IMR-90 (cell line): ENCODE measurements around the gene ENTPD1. TPM values are rescaled to one million over a fixed set of nuclear protein-coding genes. Genes with fewer than 3 reads are reported as not detected.

Source experiments
- ATAC-seq: fragments of 200-7000 bp; cut with Tn5 transposase; 2 replicates; pipeline ENCODE4 v1.9.1; 2020; ENCODE audit warnings: low read depth, mild to moderate bottlenecking, moderate library complexity
- BruUV-seq: library from RNA; stranded (reverse); fragments of 400-500 nt; replicated peaks from 2 replicates; lab custom pipeline; 2021; lab: Mats Ljungman, UMichigan
- CTCF ChIA-PET: fragments of 300-600 bp; formaldehyde crosslinking; extraction: SDS; loops from one replicate; lab custom pipeline; 2021; ENCODE audit warnings: antibody characterized with exemption; lab: Yijun Ruan, JAX
- POLR2A ChIA-PET: fragments of 300-600 bp; sonication (Branson Sonifier 250); formaldehyde crosslinking; loops from one replicate; lab custom pipeline; 2022; ENCODE audit warnings: antibody characterized with exemption; ENCODE audit not compliant: unreplicated experiment; lab: Charles Lee
- DNase-seq: peaks from one replicate; pipeline ENCODE4 v3.0.0; 2013
- H2AFZ ChIP-seq: replicated peaks from 2 replicates; pipeline ENCODE3; 2013; ENCODE audit warnings: low read length, mild to moderate bottlenecking; ENCODE audit not compliant: poor library complexity
- H2AK5ac ChIP-seq: 2 replicates; pipeline ENCODE4 v1.6.1; 2013; ENCODE audit warnings: low read depth, low read length, inconsistent platforms
- H2AK9ac ChIP-seq: replicated peaks from 2 replicates; pipeline ENCODE3; 2013; ENCODE audit warnings: mild to moderate bottlenecking, low read depth, low read length, moderate library complexity; ENCODE audit not compliant: poor library complexity
- H2BK120ac ChIP-seq: 2 replicates; pipeline ENCODE4 v1.6.1; 2013; ENCODE audit warnings: low read depth, low read length, inconsistent platforms
- H2BK15ac ChIP-seq: 3 replicates; pipeline ENCODE4 v1.6.1; 2013; ENCODE audit warnings: low read depth, low read length, inconsistent platforms
- H2BK20ac ChIP-seq: 2 replicates; pipeline ENCODE4 v1.6.1; 2013; ENCODE audit warnings: low read depth, mild to moderate bottlenecking, inconsistent platforms, low read length, moderate library complexity
- H2BK5ac ChIP-seq: 2 replicates; pipeline ENCODE4 v1.6.1; 2013; ENCODE audit warnings: mild to moderate bottlenecking, low read depth, low read length, inconsistent platforms; ENCODE audit not compliant: poor library complexity, severe bottlenecking
- H3K14ac ChIP-seq: replicated peaks from 2 replicates; pipeline ENCODE4 v1.6.1; 2013; ENCODE audit warnings: low read depth, low read length, inconsistent platforms
- H3K18ac ChIP-seq: 2 replicates; pipeline ENCODE4 v1.6.1; 2013; ENCODE audit warnings: low read depth, low read length, control low read depth
- H3K23ac ChIP-seq: 2 replicates; pipeline ENCODE4 v1.6.1; 2013; ENCODE audit warnings: low read depth, low read length, inconsistent platforms
- H3K27ac ChIP-seq: 2 replicates; pipeline ENCODE4 v1.5.1; 2013; ENCODE audit warnings: mild to moderate bottlenecking, control low read depth, low read length; ENCODE audit not compliant: insufficient read depth
- H3K27me3 ChIP-seq: 2 replicates; pipeline ENCODE4 v1.6.1; 2013; ENCODE audit warnings: low read length; ENCODE audit not compliant: control insufficient read depth, insufficient read depth
- H3K36me3 ChIP-seq: 2 replicates; pipeline ENCODE4 v1.6.1; 2013; ENCODE audit warnings: low read length, mixed read lengths; ENCODE audit not compliant: control insufficient read depth, insufficient read depth
- H3K4ac ChIP-seq: 2 replicates; pipeline ENCODE4 v1.6.1; 2013; ENCODE audit warnings: low read depth, low read length, inconsistent platforms
- H3K4me1 ChIP-seq: 2 replicates; pipeline ENCODE4 v1.6.1; 2013; ENCODE audit warnings: low read length, mixed read lengths; ENCODE audit not compliant: control insufficient read depth, insufficient read depth
- H3K4me2 ChIP-seq: 2 replicates; pipeline ENCODE4 v1.6.1; 2013; ENCODE audit warnings: low read depth, mild to moderate bottlenecking, control low read depth, low read length, moderate library complexity
- H3K4me3 ChIP-seq: 2 replicates; pipeline ENCODE4 v1.5.1; 2013; ENCODE audit warnings: low read depth, mild to moderate bottlenecking, control low read depth, low read length, moderate library complexity; ENCODE audit not compliant: insufficient read depth
- H3K56ac ChIP-seq: 2 replicates; pipeline ENCODE4 v1.6.1; 2013; ENCODE audit warnings: low read length, inconsistent platforms; ENCODE audit not compliant: insufficient read depth; ENCODE audit errors: extremely low read depth
- H3K79me1 ChIP-seq, 2 experiments: 2 replicates each; pipeline ENCODE4 v1.6.1; 2013; ENCODE audit warnings: low read length in 2 of 2, inconsistent platforms in 1 of 2, low read depth in 1 of 2
- H3K9ac ChIP-seq: 2 replicates; pipeline ENCODE4 v1.6.1; 2013; ENCODE audit warnings: low read depth, low read length, control low read depth
- H3K9me1 ChIP-seq: 2 replicates; pipeline ENCODE4 v1.6.1; 2013; ENCODE audit warnings: low read length, inconsistent platforms; ENCODE audit not compliant: insufficient read depth
- H3K9me3 ChIP-seq: 2 replicates; pipeline ENCODE4 v1.6.1; 2013; ENCODE audit warnings: low read length; ENCODE audit not compliant: control insufficient read depth, insufficient read depth
- H4K20me1 ChIP-seq: 2 replicates; pipeline ENCODE4 v1.6.1; 2013; ENCODE audit warnings: low read length, inconsistent platforms; ENCODE audit not compliant: insufficient read depth
- H4K5ac ChIP-seq: 2 replicates; pipeline ENCODE4 v1.6.1; 2013; ENCODE audit warnings: mild to moderate bottlenecking, low read depth, low read length, control low read depth
- H4K8ac ChIP-seq, 2 experiments: 2 replicates each; pipeline ENCODE4 v1.6.1; 2013; ENCODE audit warnings: low read depth in 2 of 2, low read length in 2 of 2, control low read depth in 1 of 2, inconsistent platforms in 1 of 2
- H4K91ac ChIP-seq: 2 replicates; pipeline ENCODE4 v1.6.1; 2013; ENCODE audit warnings: low read depth, low read length, inconsistent platforms; ENCODE audit not compliant: insufficient read depth
- CTCF ChIP-seq: conservative IDR thresholded peaks from 2 replicates; pipeline ENCODE4 v1.5.1; 2012; ENCODE audit warnings: mild to moderate bottlenecking, low read depth, low read length, improper control_type of control experiment
- MAFK ChIP-seq: IDR thresholded peaks from 2 replicates; pipeline ENCODE4 v1.6.1; 2012; ENCODE audit warnings: low read depth, low read length, improper control_type of control experiment
- MAZ ChIP-seq: IDR thresholded peaks from 2 replicates; pipeline ENCODE4 v1.6.1; 2012; ENCODE audit warnings: low read depth, mild to moderate bottlenecking, low read length, improper control_type of control experiment, moderate library complexity, borderline replicate concordance
- WGBS, 2 experiments: methylation state at CpG; one replicate each; pipeline versions ENCODE4 v1.1.5 to v1.1.7; 2013; ENCODE audit warnings: missing lambda C conversion rate in 2 of 2; ENCODE audit not compliant: insufficient read length in 1 of 2; ENCODE audit errors: extremely low coverage in 2 of 2; 5-methylcytosine and 5-hydroxymethylcytosine counted together
- dilution Hi-C: fragments of 300-500 bp; cut with HindIII; formaldehyde crosslinking; loops from one replicate; pipeline ENCODE4 v1.14.3; 2018; ENCODE audit warnings: low sequenced_read_pairs; ENCODE audit not compliant: unreplicated experiment
- in situ Hi-C: fragments of 300-500 bp; cut with MboI; formaldehyde crosslinking; loops from 3 replicates; pipeline ENCODE4 v1.14.3; 2019; ENCODE audit warnings: low sequenced_read_pairs, inconsistent platforms, mixed read lengths
- intact Hi-C: fragments of 100-400 bp; cut with micrococcal nuclease; formaldehyde crosslinking; loops from 2 replicates; pipeline ENCODE4 v1.10.0; 2022
- polyA plus RNA-seq, 3 experiments: library from polyadenylated mRNA; depleted of rRNA; stranded (reverse); fragments of >200 nt; gene quantifications; 2 replicates each; pipeline ENCODE4 v1.2.3, GENCODE V29; 2012; ENCODE audit warnings: low replicate concordance in 1 of 3
- total RNA-seq: library from RNA; depleted of rRNA; stranded (reverse); fragments of >200 nt; gene quantifications from 2 replicates; pipeline ENCODE4 v1.2.3, GENCODE V29; 2012

ENTPD1 gene
- total and polyA plus RNA-seq, 2 of the 4 experiments (the other 2 are of a cell fraction), result under 0.01 TPM; not detected in 1

GRCh38 chr10:95711492-95711891 is 44.5 kb upstream of the ENTPD1 start:
- Histone ChIP-seq H3K9ac (no peak overlapping the region), H2BK20ac (no peak overlapping the region), H3K56ac (no peak overlapping the region), H2AK9ac (no peak overlapping the region), H3K79me1 (no peaks in the 10 kb centered on the region), H2AK5ac (no peak overlapping the region), H3K27ac (no peak overlapping the region), H3K9me3 (no peaks in the 10 kb centered on the region), H2AFZ (no peak overlapping the region), H3K4ac (no peak overlapping the region), H3K4me3 (no peak overlapping the region), H2BK5ac (no peak overlapping the region), H3K23ac (no peak overlapping the region), H3K18ac (no peak overlapping the region), H4K5ac (no peak overlapping the region; the same call in 1 of the 2 replicates), H2BK120ac (no peak overlapping the region), H4K91ac (no peak overlapping the region), H3K36me3 (no peaks in the 10 kb centered on the region), H3K27me3 (no peaks in the 10 kb centered on the region), H4K20me1 (no peaks in the 10 kb centered on the region), H3K14ac (no peak overlapping the region), H4K8ac (no peak overlapping the region), H3K9me1 (no peaks in the 10 kb centered on the region), H2BK15ac (no peak overlapping the region), H3K4me1 (peaks cover 2% of the 10 kb centered on the region; the same call in 1 of the 2 replicates), H3K4me2 (no peak overlapping the region)
- TF ChIP-seq MAZ (no peak), MAFK (no peak), CTCF (no peak)
- ChIA-PET CTCF (interaction anchor here (1.4 kb wide), 1 partner anchor 18 kb away, joined by 7 read pairs; the partner anchor contains the start of gene TCTN3), POLR2A (no interaction called here)
- in situ Hi-C loops (no loop called here), dilution Hi-C loops (no loop called here), intact Hi-C loops (no loop called here)
- no TSS peak for BruUV-seq
- no CpG with 5 or more reads among the region's 4 CpGs for WGBS, 2 experiments
- no peak for ATAC-seq
- DNase-seq, result no peak
